ENCODE measurements around the gene CTNND1.
"Not testable (repeated sequence)": the region's sequence is repeated elsewhere in the genome, so short reads cannot be mapped to it uniquely, and the experiment has no call there.

The CTNND1 gene

DNA sequence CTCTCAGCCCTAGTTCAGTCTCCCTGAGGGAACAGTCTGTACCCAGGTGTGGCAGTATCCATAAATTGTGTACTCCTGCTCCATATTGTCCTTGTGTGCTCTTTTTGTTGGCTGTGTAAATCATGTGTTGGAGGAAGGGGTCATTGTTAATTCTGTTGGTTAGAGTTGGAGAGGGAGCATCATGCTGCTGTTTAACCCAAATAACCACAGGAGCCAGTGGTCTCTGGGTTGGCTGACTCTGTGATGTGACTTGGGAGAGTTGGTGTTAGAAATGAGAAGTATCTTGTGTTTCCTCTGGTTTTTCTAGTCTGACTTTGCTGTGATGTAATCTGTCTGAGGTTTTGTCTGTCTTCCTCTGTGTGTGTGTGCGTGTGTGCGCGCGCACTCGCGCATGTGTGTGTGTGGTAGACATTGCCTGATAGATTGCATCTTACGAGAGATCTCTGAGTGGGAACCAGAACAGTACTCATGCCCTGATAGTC, 30.5 kb downstream of the CTNND1 start:
- DNase-seq: no peak

DNA sequence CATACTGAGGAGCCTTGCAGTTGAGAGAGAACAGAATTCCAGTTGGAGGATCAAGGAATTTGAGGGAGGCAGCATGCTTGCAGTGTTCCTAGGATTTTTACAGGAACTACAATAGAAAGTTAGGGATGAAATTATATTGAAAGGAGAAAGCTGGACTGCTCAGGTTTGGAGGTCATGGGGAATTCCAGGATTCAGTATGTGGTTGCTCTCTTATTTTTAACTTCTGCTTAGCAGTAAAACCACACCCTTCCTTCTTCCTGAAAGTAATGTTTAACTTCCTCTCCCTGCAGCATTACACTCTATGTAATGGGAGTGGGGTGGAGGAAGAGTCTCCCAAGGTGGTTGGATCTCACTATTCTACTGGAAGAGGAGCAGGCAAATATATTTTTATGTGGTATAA, 31.3 kb downstream of the CTNND1 start:
- DNase-seq: no peak

DNA sequence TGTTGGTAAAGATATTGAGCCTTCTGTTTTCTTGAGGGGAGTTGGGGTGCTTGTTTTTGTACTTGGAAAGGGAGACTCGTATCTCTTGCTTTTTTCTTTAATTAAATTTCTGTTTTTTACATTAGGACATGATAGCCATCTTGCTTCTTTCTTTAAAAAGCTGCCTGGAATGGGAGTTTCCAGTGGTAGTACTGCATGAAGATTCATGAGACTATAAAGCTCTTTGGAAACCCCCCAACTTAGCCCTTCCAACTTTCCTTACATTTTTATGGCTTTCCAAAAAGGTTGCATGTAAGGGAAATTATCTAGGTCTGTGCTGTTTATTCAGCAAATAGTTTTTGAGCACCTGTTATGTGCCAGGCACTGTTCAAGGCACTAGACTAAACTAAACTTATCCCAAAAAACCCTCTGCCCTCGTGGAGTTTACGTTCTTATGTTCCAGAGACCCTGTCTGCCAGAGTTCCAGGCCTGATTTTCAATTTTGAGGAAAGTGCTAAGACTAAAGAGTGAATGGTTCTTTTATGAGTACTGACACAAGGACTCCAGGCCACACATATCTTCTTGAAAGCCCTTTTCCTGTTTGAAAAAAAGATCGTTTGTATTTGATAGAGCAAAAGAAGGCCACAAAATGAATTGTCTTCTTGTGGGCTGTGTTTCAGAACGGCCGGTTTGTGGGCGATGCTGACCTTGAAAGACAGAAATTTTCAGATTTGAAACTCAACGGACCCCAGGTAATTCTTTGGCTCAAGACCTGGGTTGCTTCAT, 31.9 kb downstream of the CTNND1 start:
- no peak for DNase-seq

DNA sequence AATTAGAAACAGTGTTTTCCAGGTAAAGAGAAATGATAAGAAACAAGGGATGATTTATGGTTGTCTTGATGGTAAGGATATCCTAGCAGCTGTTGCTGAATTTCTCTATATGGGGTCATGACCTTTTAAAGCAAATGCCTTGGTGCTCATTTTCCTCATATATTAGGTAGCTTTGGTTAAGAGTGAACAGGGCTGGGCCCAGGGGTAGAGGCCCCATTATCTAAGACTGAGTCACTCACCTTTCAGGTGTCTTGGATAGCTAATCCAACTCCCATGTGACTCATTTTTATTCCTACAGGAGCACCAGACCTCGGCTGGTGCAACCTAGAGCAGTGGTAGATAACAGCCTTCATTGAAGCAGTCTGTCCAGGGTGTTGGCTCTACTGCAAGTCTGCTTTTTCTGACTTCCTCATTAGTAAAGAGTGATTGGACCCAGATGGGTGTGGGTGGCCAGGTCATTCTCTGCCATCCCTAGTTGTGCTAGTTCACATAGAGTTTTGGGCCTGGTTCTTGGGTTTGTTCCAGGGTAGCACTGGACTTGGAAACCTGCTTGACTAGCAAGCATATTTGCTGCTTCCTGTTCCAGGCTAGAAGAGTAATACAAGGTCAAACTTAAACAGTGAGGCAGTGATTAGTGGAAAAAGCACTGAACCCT, 37.4 kb downstream of the CTNND1 start:
- peak; percentile 70 for DNase-seq

DNA sequence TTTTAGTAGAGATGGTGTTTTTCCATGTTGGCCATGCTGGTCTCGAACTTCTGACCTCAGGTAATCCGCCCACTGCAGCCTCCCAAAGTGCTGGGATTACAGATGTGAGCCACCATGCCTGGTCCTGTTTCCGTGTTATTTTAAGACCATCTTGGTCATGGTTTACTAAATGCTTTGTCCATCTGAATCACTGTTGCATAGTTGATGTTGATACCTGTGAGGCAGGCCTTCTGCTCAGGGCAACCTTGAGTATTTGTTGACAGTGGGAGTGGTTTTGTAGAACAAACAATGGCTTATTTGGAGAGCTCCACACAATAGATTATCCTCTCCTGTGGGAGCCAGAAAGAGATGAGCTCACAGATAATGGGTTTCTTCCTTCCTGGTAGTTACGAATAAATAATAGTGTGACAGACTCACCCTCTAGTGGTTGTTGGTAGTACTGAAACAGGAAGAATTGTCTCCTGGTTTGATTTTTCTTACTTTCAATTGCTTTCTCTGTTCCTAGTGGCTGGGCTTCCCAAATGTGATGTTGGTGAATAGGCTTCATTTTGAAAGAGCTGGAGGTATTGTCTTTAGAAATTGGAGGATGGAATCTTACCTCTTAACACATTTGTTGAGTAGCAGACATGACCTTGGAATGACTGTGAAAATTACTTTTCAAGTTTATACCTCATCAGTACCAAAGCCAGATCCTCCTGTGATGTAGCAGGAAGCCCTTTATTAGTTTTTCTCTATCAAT, 39.0 kb downstream of the CTNND1 start:
- peak; percentile 96 for DNase-seq

DNA sequence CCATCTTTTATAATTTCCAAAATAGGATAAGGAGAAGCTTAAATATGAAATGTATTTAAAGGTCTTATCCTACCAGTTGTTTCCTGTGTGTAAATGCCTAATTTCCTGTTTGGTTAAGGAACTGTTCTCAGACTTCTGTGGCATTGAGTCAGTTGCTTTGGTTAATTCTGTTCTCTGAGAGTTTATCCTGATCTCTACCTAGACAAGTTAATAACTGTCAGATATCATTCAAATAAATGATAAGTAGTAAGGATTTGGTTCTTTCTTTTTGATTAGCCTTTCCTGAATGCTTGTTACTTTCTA, 39.5 kb downstream of the CTNND1 start:
- no peak for DNase-seq

DNA sequence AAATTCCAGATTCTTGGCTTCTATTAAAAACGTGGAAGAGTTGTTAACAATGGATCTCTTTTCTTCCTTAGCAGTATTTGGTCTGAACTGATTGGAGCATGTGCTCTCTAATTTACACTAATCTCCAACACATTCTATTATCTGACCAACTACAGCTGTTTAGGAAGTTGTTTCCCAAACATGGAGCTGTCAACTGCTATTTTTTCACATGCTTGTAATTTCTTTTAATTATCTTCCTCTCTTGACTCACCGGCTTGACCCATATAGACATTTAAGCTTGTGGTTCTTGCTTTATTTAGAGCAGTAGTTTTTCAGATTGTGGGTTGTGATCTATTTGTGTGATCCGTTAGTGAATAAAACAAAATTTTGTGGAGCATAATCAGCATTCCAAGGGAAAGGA, 40.8 kb downstream of the CTNND1 start:
- no peak for DNase-seq

DNA sequence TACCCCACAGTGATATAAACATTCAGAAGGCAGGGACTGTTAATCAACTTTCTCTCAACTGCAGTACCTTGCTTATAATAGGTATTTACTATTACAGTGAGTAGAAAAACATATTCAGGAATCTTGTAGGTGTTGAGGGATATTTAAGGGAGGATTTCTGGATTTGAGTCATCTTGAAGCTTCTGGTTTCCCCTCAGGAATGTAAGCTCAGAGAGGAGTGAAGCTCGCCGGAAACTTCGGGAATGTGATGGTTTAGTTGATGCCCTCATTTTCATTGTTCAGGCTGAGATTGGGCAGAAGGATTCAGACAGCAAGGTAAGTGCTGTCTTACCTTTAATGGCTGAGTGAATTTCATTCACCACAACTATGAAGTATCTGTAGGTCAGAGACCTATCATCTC, 42.9 kb downstream of the CTNND1 start:
- DNase-seq: no peak

DNA sequence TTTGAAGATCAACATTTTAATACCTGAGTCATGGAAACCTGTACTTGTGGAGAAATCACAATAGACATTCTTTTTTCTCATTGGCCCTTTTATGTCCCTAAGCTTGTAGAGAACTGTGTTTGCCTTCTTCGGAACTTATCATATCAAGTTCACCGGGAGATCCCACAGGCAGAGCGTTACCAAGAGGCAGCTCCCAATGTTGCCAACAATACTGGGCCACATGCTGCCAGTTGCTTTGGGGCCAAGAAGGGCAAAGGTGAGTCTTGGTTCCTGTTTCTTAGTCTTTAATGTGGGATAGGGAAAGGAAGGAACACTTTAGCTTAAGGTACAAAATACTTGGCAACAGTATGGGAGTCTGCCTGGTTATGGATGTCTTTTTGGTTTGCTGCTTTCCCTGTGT, 44.2 kb downstream of the CTNND1 start:
- DNase-seq: no peak

DNA sequence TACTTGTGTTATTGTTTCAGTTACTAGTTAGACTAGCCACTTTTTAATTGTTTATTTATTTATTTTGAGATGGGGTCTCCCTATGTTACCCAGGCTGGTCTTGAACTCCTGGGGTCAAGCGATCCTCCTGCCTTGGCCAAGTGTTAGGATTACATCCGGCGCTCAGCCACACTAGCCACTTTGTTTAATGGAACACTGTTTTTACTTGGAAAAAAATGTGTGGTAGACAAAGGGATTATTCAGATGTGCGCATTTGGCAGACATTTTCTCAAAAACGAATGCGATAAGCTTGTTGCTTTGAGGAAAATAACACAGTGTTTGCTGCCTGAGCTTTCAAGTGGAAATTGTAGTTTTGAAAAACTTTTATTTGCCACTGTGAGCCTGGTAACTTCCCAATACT, 51.0 kb downstream of the CTNND1 start:
- no peak for DNase-seq

DNA sequence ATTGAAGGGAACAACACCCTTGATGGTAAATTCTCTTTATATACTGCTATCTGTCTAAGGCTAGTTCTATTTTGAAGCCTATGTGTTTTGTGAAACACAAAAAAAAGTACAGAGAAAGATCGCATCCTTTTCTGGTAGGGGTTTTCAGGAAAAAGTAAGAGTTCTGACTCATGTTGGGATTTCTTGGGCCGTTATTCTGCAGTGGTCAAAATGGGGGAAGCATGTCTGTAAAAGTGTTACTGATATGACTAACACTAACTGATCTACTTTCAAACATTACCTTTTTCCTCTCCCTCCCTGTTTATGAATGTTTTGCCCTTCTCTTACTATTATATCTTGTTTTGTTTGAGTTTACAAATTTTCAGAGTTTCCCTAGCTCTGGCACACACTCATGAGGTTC, 53.9 kb downstream of the CTNND1 start:
- DNase-seq: no peak

DNA sequence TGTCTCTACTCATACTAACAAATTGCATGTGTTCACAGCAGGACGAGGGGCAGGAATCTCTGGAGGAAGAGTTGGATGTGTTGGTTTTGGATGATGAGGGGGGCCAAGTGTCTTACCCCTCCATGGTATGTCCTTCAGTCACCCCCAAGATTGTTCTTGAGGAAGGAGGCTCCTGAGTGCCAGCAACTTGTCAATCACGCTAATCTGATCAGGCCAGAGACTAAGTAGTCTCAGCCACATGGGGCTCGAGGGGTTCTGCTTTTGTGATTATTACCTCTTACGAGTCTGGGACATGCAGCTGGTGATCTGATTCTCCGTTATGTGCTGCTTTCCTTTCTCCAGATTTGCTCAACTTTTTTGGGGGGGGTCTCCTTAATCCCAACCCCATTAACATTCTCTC, 54.3 kb downstream of the CTNND1 start:
- no peak for DNase-seq

DNA sequence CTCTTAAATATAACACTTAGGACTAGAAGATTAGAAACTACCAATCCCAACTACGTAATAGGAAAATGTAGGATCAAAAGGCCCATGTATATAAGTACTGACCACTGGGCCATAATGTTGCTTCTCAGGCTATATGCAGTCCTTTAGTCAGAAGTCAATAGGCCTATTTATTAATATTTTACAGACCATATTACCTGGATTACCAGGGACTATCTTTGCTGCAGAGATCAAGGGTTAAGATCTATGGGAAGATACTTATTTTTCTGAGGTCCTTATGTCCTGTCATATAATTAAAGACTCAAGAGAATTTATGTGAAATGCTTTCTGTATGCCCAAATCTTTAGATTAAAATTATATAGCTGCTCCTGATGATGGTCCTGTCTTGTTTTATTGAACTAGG, 57.2 kb downstream of the CTNND1 start:
- DNase-seq: no peak

DNA sequence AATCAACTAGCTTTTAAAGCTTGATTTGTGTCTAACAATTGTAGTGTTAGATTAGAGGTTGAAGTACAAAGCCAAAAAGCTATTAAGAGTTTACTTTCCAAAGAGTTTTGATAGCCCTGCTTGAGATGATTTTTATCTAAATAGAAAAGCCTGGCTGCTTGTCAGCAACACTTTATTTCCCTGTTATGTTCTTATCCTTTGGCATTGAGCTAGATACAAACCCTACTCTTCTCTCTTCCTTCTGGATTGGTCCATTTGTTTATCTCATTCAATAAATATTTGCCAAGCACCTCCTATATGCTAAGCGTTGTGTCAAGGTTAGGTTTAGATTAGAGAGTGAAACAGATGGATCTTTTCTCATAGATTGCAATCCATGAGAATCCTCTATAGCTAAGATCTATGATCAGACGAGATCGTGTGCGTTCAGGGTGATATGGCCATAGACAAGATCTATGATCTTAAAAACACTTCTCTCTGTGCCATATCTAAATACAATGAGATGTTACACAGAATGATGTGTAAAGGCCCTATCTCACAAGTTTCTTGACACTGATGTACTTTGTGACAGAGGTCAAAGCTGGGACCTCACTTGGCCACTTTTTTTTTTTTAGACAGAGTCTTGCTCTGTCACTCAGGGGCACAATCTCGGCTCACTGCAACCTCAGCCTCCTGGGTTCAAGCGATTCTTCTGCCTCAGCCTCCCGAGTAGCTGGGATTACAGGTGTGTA, 57.8 kb downstream of the CTNND1 start:
- DNase-seq: no peak

DNA sequence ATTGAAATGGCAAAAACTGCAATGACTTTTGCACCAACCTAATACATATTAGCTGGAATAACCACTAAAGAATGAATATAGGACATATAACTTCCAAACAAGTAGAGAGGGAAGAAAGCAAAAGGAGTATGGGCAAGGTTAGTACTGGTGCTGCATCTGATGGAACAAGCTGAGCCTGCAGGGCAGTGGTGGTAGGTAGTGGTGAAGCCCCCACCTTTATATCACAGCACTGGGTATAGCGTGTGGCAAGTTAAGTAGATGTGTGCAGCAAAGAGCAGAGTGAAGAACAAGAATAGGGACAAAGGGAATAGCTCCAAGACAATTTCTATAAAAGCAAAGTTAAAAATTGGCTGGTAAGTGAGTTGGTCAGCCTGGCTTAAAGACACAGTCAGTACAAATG, 62.3 kb downstream of the CTNND1 start:
- no peak for DNase-seq

DNA sequence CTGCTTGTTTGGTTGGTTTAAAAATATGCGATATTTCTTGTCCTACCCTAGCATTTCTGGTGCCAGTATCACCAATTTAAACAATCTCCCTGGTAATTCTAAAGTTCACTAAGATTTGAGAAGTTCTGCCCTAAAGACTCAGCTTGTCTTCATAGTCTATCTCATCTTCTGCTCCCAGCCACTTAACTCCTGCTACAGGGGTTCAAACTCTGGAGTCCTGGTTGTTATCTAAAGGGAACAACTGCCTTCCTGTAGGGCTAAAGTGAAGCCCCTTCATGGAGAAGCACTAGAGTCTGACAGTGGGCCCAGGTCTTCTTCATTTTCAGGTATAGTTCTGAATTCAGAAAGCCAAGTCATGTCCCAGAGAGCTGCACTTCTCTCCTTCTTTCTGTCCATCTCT, 73.2 kb downstream of the CTNND1 start:
- no peak for DNase-seq

DNA sequence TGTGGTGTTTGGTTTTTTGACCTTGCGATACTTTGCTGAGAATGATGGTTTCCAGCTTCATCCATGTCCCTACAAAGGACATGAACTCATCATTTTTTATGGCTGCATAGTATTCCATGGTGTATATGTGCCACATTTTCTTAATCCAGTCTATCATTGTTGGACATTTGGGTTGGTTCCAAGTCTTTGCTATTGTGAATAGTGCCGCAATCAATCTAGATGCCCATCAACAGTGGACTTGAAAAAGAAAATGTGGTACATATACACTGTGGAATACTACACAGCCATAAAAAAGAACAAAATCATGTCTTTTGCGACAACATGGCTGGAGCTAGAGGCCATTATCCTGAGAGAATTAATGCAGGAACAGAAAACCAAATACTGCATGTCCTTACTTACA, 77.0 kb downstream of the CTNND1 start:
- not testable (repeated sequence) for DNase-seq

DNA sequence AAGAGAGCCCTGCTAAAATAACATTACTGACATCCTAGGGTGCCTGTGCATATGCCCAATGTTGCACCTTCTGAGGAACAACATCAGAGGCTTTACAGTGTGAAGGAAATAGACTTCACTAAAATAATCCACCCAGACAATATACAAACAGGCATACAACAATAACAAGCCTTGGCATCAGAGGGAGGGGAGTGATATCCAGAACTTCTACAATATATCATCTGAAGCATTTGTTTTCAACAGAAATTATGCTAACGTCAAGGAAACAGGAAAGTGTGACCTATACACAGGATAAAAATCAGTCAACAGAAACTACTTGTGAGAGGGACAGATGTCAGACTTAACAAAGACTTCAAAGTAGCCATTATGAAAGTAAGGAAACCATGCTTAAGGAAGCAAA, 81.3 kb downstream of the CTNND1 start:
- no peak for DNase-seq

DNA sequence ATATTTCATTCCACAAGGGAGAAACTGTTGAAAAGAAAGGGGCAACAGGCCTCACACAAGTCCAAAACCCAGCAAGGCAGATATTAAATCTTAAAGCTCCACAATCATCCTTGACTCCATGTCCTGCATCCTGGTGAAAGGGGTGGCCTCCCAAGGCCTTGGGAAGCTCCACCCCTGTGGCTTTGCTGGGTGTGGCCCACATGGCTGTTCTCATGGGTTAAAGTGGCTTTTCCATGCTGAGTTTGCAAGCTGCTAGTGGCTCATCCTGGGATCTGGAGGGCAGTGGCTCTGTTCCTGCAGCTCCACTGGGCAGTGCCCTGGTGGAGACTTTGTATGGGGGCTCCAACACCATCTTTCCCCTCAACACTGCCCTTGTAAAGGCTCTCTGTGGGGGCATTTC, 106.4 kb downstream of the CTNND1 start:
- DNase-seq: no peak

DNA sequence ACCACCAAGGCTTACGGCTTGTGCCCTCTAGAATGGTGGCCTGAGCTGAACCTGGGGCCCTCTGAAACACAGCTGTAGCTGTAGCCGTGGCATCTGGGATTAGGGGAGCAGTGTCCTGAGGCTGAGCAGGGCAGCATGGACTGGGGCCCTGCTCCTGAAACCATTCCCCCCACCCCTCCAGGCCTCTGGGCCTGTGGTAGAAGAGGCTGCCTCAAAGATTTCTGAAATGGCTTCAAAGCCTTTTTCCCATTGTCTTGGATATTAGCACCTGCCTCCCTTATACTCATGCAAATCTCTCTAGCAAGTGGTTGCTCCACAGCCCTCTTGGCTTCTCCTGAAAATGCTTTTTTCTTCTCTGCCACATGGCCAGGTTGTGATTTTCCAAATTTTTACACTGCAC, 106.9 kb downstream of the CTNND1 start:
- no peak for DNase-seq

Measured in NCI-H69 (cell line).